Tibial artery (tissue), 4 donors: ENCODE results near the gene CFAP299.
"Not testable (repeated sequence)": the region's sequence is repeated elsewhere in the genome, so short reads cannot be mapped to it uniquely, and the experiment has no call there.

Experiments used
- DNase-seq, 2 donors: peaks; one replicate each; pipeline ENCODE4 v3.0.0-alpha.2; 2019
- H3K27ac ChIP-seq, 2 donors: fragments of 200-600 bp; sonication (generic) in 1 of 2; 1 replicate in 1 of 2; 2 replicates in 1 of 2; pipeline ENCODE4 v1.5.1; 2018 to 2019; ENCODE audit warnings: mild to moderate bottlenecking in 1 of 2
- H3K27me3 ChIP-seq, 2 donors: fragments of 200-600 bp; sonication (generic) in 1 of 2; one replicate each; pipeline versions ENCODE4 v1.5.1 to v1.6.0; 2016 to 2019
- H3K36me3 ChIP-seq, 3 donors: fragments of 200-600 bp; sonication (generic) in 2 of 3; one replicate each; pipeline ENCODE4 v1.5.1; 2016 to 2019; ENCODE audit warnings: mild to moderate bottlenecking in 2 of 3
- H3K4me1 ChIP-seq, 4 donors: fragments of 200-600 bp; sonication (generic) in 2 of 4; 1 replicate in 3 of 4; 2 replicates in 1 of 4; pipeline ENCODE4 v1.5.1; 2016 to 2019
- H3K4me3 ChIP-seq, 2 donors: fragments of 200-600 bp; sonication (generic) in 1 of 2; 1 replicate in 1 of 2; 2 replicates in 1 of 2; pipeline ENCODE4 v1.5.1; 2018 to 2019; ENCODE audit warnings: mild to moderate bottlenecking in 2 of 2
- H3K9me3 ChIP-seq, 3 donors: fragments of 200-600 bp; sonication (generic) in 1 of 3; one replicate each; pipeline ENCODE4 v1.5.1; 2016 to 2019
- intact Hi-C: fragments of 100-400 bp; cut with DNase I; formaldehyde crosslinking; loops from one replicate; pipeline ENCODE4 v1.15.0; 2023; ENCODE audit warnings: low total_unique reads
- TF ChIP-seq, protein P1 (sequence below), 2 experiments: fragments of 200-600 bp in 1 of 2; fragments of 450-650 bp in 1 of 2; IDR thresholded peaks; one replicate each; pipeline ENCODE4 v1.5.1; 2017 to 2019; ENCODE audit warnings: antibody characterized with exemption in 2 of 2, mild to moderate bottlenecking in 1 of 2, moderate library complexity in 1 of 2

CFAP299 gene

DNA sequence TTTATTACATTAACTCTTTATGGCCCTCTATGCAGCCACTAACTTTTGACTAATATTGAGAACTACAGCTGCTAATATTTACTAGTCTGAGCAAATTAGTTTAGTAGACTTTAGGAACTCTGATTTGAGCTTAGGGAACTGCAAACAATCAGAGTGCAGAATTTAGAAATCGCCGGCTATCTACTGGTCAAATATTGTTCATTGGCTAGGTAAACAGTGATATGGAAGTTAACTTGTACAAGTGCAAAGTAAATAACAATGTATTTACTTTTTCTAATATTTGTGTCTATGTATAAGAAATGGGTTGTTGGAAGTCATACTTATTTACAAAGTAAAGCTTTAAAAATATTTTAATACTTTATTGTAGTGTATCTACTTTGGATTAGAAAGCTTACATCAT lies 279.6 kb downstream of the CFAP299 start:
- Histone ChIP-seq H3K36me3 (no peaks in the 10 kb centered on the region), H3K9me3 (no peaks in the 10 kb centered on the region), H3K27ac (no peak overlapping the region), H3K4me1 (no peaks in the 10 kb centered on the region), H3K27me3 (no peaks in the 10 kb centered on the region), H3K4me3 (no peak overlapping the region)
- TF ChIP-seq, protein P1, sequence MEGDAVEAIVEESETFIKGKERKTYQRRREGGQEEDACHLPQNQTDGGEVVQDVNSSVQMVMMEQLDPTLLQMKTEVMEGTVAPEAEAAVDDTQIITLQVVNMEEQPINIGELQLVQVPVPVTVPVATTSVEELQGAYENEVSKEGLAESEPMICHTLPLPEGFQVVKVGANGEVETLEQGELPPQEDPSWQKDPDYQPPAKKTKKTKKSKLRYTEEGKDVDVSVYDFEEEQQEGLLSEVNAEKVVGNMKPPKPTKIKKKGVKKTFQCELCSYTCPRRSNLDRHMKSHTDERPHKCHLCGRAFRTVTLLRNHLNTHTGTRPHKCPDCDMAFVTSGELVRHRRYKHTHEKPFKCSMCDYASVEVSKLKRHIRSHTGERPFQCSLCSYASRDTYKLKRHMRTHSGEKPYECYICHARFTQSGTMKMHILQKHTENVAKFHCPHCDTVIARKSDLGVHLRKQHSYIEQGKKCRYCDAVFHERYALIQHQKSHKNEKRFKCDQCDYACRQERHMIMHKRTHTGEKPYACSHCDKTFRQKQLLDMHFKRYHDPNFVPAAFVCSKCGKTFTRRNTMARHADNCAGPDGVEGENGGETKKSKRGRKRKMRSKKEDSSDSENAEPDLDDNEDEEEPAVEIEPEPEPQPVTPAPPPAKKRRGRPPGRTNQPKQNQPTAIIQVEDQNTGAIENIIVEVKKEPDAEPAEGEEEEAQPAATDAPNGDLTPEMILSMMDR (IDR thresholded peaks at IDR 0.05), result no peak
- intact Hi-C loops, result no loop called here
- no peak for DNase-seq

DNA sequence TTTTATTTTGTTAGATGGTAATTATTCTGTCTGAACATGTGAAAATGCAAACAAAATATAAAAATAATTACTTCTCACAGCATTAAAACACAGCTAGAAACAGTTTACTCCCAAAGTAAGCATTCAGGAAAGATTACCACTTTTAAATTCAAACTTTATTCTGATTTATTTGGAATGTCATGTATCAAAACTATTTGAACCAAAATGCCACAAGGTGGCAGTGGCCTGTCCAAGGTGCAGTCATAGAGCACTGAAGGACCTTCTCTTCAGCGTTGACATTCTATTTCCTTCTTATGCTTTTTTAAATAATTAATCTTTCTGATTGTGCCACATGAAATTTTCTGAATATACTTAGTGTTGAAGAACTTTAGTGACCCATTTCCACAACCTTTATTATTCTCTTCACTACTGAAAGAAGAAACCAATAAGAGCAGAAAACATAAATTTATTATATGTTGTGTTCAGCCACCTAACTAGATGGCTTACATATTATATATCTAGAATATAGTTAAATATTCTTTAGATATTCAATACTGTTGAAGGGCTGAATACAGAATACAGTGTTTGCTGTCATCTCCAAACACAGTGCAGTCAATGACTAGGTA lies 283.6 kb downstream of the CFAP299 start:
- Histone ChIP-seq H3K9me3 (peaks cover 0 to 7% (median 7%) of the 10 kb centered on the region in 3 donors), H3K36me3 (no peaks in the 10 kb centered on the region), H3K4me1 (no peaks in the 10 kb centered on the region), H3K27ac (no peak overlapping the region), H3K4me3 (no peak overlapping the region), H3K27me3 (no peaks in the 10 kb centered on the region)
- TF ChIP-seq, protein P1 (IDR thresholded peaks at IDR 0.05), result no peak
- no peak for DNase-seq
- intact Hi-C loops, result no loop called here

DNA sequence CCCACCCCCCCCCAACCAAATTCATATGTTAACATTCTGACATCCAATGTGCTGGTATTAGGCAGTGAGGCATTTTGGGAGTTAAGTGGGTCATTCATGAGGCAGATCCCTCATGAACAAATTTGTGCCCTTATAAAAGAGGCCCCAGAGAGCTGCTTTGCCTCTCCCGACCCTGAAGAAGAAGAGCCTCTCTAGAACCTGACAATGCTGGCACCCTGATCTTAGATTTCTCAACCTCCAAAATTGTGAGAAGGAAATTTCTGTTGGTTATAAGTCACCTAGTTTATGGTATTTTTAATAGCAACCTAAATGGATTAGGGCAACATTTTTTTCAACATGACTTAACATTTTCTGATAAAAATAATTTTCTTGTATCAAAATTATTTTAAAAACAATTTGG lies 296.3 kb downstream of the CFAP299 start:
- H3K36me3 ChIP-seq, result no peaks in the 10 kb centered on the region
- intact Hi-C loops, result no loop called here
- no peaks in the 10 kb centered on the region for H3K9me3 ChIP-seq
- TF ChIP-seq, protein P1 (IDR thresholded peaks at IDR 0.05), result no peak
- H3K4me1 ChIP-seq, result no peaks in the 10 kb centered on the region
- no peak for DNase-seq
- no peak overlapping the region for H3K27ac ChIP-seq
- H3K4me3 ChIP-seq, result no peak overlapping the region
- H3K27me3 ChIP-seq, result no peaks in the 10 kb centered on the region

DNA sequence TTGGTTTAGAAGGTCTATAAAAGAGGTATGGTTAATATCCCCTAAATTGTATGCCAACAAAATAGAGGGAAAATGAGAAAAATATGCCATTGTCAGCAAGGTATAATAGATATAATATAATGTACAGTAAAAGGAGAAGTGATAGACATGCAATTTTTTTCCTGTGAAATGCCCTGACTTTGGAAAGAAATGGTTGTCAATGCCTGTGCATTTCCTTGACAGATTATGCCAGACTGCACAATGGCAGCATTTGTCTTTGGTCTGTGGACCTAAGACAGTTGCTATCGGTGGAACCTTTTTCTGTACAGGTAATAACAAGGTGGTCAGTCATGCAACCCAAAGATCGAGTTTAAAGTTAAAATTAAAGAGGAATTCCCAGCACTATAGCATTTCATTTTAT lies 301.7 kb downstream of the CFAP299 start:
- DNase-seq, result no peak
- intact Hi-C loops, result no loop called here
- no peak overlapping the region for H3K27ac ChIP-seq
- H3K27me3 ChIP-seq, result no peaks in the 10 kb centered on the region
- H3K4me1 ChIP-seq, result no peaks in the 10 kb centered on the region
- TF ChIP-seq, protein P1 (IDR thresholded peaks at IDR 0.05), result no peak
- H3K4me3 ChIP-seq, result no peak overlapping the region
- no peaks in the 10 kb centered on the region for H3K36me3 ChIP-seq
- H3K9me3 ChIP-seq, result no peaks in the 10 kb centered on the region

DNA sequence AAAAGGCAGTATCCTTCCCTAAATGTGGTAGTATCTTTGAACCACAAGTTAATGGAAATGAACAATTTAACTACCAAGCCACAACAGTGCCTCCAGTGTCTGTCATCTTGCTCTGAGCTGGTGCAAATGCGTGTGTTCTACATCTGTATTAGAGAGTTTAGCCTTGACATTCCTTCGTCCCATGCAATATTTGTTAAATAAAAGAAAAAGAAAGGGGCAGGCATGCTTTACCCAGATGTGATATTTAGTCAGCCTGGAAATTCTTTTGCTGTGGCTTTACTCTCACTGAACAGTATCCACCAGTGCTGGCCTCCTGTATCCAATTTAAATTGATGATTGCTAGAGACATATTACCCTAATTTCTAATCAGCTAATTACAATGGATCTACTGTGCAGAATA lies 310.5 kb downstream of the CFAP299 start:
- Histone ChIP-seq H3K27ac (no peak overlapping the region), H3K4me3 (no peak overlapping the region), H3K27me3 (no peaks in the 10 kb centered on the region), H3K36me3 (no peaks in the 10 kb centered on the region), H3K4me1 (no peaks in the 10 kb centered on the region), H3K9me3 (no peaks in the 10 kb centered on the region)
- intact Hi-C loops, result no loop called here
- TF ChIP-seq, protein P1 (IDR thresholded peaks at IDR 0.05), result no peak
- DNase-seq, result no peak

DNA sequence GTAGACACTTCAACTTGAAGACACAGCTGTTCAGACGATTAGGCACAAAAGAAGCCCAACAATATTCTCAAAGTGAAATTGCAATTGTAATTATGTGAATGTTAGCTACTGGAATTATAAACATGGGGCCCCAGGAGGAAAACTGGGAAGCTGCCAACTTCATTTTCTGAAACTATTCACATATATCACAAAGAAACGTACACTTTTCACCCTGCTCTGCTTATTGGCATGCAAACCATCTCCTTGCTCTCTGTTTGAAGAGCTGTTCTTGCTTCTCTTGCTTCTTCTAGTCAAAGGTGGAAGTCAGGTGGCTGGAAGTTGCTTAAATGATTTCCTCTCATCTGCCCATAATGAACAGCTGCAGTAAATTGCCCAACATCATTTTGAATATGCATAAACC lies 320.1 kb downstream of the CFAP299 start:
- Histone ChIP-seq H3K4me1 (no peaks in the 10 kb centered on the region), H3K4me3 (no peak overlapping the region), H3K27ac (no peak overlapping the region), H3K27me3 (no peaks in the 10 kb centered on the region), H3K9me3 (no peaks in the 10 kb centered on the region), H3K36me3 (no peaks in the 10 kb centered on the region)
- DNase-seq, result no peak
- intact Hi-C loops, result no loop called here
- TF ChIP-seq, protein P1 (IDR thresholded peaks at IDR 0.05), result no peak

DNA sequence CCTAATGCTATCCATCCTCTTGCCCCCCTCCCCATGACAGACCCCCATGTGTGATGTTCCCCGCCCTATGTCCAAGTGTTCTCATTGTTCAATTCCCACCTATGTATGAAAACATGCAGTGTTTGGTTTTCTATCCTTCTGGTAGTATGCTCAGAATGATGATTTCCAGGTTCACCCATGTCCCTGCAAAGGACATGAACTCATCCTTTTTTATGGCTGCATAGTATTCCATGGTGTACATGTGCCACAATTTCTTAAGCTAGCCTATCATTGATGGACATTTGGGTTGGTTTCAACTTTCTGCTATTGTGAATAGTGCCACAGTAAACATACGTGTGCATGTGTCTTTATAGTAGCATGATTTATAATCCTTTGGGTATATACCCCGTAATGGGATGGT lies 334.6 kb downstream of the CFAP299 start:
- H3K4me3 ChIP-seq, H3K27me3 ChIP-seq, intact Hi-C loops, H3K36me3 ChIP-seq, H3K27ac ChIP-seq, DNase-seq, H3K9me3 ChIP-seq, H3K4me1 ChIP-seq: not testable (repeated sequence)
